Nephron (organoid): ENCODE data around the gene MARCHF6.

Source experiments
- H3K27ac Mint-ChIP-seq, 3 experiments: 2 replicates each; pipeline ENCODE4 v1.8.0; 2020; ENCODE audit warnings: mixed read lengths in 3 of 3, mild to moderate bottlenecking in 2 of 3, moderate library complexity in 1 of 3
- H3K27me3 Mint-ChIP-seq: 2 replicates; pipeline ENCODE4 v1.8.0; 2021; ENCODE audit warnings: low read depth, mild to moderate bottlenecking, moderate library complexity, mixed read lengths
- H3K36me3 Mint-ChIP-seq: 2 replicates; pipeline ENCODE4 v1.8.0; 2020; ENCODE audit warnings: low read depth, mixed read lengths
- H3K4me1 Mint-ChIP-seq: 2 replicates; pipeline ENCODE4 v1.8.0; 2020; ENCODE audit warnings: mixed read lengths
- H3K4me3 Mint-ChIP-seq, 3 experiments: 2 replicates each; pipeline ENCODE4 v1.8.0; 2020; ENCODE audit warnings: mild to moderate bottlenecking in 3 of 3, mixed read lengths in 3 of 3, moderate library complexity in 2 of 3
- H3K9me3 Mint-ChIP-seq: 2 replicates; pipeline ENCODE4 v1.8.0; 2020; ENCODE audit warnings: mixed read lengths
- TF ChIP-seq, protein P1 (sequence below), 3 experiments: fragments of 200-600 bp; sonication (generic); IDR thresholded peaks; one replicate each; pipeline ENCODE4 v1.5.0; 2021; ENCODE audit warnings: antibody characterized with exemption in 3 of 3; ENCODE audit not compliant: unreplicated experiment in 3 of 3

MARCHF6 gene

DNA sequence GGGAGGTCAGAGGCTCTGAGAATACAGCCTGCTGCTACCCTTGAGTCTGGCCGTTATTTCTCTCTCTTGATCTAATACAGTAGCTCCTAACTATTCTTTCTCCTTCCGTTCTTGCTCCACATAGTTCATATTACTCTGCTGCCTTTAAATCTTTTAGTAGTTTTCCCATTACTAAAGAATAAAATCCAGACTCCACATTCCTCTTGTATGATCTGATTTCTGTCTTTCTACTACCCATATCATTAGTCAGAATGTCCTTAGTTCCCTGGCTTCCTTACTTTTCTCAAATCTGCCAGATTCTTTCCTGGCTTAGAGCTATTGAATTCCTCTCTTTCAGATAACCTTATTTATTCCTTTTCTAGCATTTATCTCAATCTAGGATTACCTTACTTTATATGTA, 40.0 kb downstream of the MARCHF6 start:
- Mint-ChIP-seq H3K27me3 (no peaks in the 10 kb centered on the region), H3K27ac (peak overlapping the region in 1 of 3 experiments; percentile 1), H3K4me1 (no peaks in the 10 kb centered on the region), H3K4me3 (no peak overlapping the region), H3K36me3 (peaks cover 75% of the 10 kb centered on the region), H3K9me3 (no peaks in the 10 kb centered on the region)
- TF ChIP-seq, protein P1, sequence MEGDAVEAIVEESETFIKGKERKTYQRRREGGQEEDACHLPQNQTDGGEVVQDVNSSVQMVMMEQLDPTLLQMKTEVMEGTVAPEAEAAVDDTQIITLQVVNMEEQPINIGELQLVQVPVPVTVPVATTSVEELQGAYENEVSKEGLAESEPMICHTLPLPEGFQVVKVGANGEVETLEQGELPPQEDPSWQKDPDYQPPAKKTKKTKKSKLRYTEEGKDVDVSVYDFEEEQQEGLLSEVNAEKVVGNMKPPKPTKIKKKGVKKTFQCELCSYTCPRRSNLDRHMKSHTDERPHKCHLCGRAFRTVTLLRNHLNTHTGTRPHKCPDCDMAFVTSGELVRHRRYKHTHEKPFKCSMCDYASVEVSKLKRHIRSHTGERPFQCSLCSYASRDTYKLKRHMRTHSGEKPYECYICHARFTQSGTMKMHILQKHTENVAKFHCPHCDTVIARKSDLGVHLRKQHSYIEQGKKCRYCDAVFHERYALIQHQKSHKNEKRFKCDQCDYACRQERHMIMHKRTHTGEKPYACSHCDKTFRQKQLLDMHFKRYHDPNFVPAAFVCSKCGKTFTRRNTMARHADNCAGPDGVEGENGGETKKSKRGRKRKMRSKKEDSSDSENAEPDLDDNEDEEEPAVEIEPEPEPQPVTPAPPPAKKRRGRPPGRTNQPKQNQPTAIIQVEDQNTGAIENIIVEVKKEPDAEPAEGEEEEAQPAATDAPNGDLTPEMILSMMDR (IDR thresholded peaks at IDR 0.05; ENCODE audit: unreplicated experiment in 3 of 3) = no peak

DNA sequence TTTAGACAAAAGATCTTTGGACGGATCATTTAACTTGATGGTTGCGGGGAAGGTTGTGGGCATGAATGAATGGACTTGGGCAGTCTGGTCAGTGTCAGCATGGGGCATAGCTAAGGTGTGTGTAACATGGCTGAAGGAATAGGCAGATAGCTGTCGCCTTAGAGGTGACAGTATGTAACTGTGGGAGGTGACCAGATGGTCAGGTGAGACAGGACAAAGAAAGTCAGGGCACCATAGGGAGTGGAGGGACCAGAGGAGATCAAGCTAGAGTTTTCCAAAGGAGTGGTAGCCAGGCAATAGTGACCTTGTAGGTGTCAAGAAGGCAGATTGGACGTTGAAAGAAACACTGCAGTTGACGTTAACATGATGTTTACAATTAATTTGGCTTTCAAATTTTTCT, 43.1 kb downstream of the MARCHF6 start:
- Mint-ChIP-seq H3K27me3 (no peaks in the 10 kb centered on the region), H3K9me3 (no peaks in the 10 kb centered on the region), H3K4me3 (no peak overlapping the region), H3K4me1 (peaks cover 10% of the 10 kb centered on the region), H3K27ac (no peak overlapping the region), H3K36me3 (peaks cover 70% of the 10 kb centered on the region)
- TF ChIP-seq, protein P1 (IDR thresholded peaks at IDR 0.05; ENCODE audit: unreplicated experiment in 3 of 3) = no peak

GRCh38 chr5:10399839-10400238, 46.3 kb downstream of the MARCHF6 start:
- no peak overlapping the region for H3K4me3 Mint-ChIP-seq
- TF ChIP-seq, protein P1 (IDR thresholded peaks at IDR 0.05; ENCODE audit: unreplicated experiment in 3 of 3) = no peak
- H3K36me3 Mint-ChIP-seq = peaks cover 75% of the 10 kb centered on the region
- H3K27me3 Mint-ChIP-seq = no peaks in the 10 kb centered on the region
- no peak overlapping the region for H3K27ac Mint-ChIP-seq
- H3K4me1 Mint-ChIP-seq = peaks cover 10% of the 10 kb centered on the region
- no peaks in the 10 kb centered on the region for H3K9me3 Mint-ChIP-seq

- Mint-ChIP-seq H3K4me1 (peaks cover 10% of the 10 kb centered on the region), H3K4me3 (no peak overlapping the region), H3K27ac (no peak overlapping the region), H3K9me3 (no peaks in the 10 kb centered on the region), H3K27me3 (no peaks in the 10 kb centered on the region), H3K36me3 (peaks cover 78% of the 10 kb centered on the region)
- TF ChIP-seq, protein P1 (IDR thresholded peaks at IDR 0.05; ENCODE audit: unreplicated experiment in 3 of 3) = no peak
Measured at GRCh38 chr5:10400411-10400810, 46.9 kb downstream of the MARCHF6 start.

- TF ChIP-seq, protein P1 (IDR thresholded peaks at IDR 0.05; ENCODE audit: unreplicated experiment in 3 of 3) = no peak
- no peaks in the 10 kb centered on the region for H3K27me3 Mint-ChIP-seq
- H3K4me1 Mint-ChIP-seq = peaks cover 10% of the 10 kb centered on the region
- no peaks in the 10 kb centered on the region for H3K9me3 Mint-ChIP-seq
- no peak overlapping the region for H3K27ac Mint-ChIP-seq
- H3K36me3 Mint-ChIP-seq = peaks cover 78% of the 10 kb centered on the region
- no peak overlapping the region for H3K4me3 Mint-ChIP-seq
Measured at GRCh38 chr5:10400831-10401230, 47.3 kb downstream of the MARCHF6 start.

- H3K9me3 Mint-ChIP-seq = no peaks in the 10 kb centered on the region
- TF ChIP-seq, protein P1 (IDR thresholded peaks at IDR 0.05; ENCODE audit: unreplicated experiment in 3 of 3) = no peak
- H3K4me1 Mint-ChIP-seq = peaks cover 10% of the 10 kb centered on the region
- no peak overlapping the region for H3K27ac Mint-ChIP-seq
- H3K36me3 Mint-ChIP-seq = peaks cover 79% of the 10 kb centered on the region
- no peak overlapping the region for H3K4me3 Mint-ChIP-seq
- H3K27me3 Mint-ChIP-seq = no peaks in the 10 kb centered on the region
Measured at GRCh38 chr5:10401498-10401897, 48.0 kb downstream of the MARCHF6 start.
